ENCODE results near the gene CFL1. TPM values are rescaled to one million over a fixed set of nuclear protein-coding genes. Genes with fewer than 3 reads are reported as not detected.

CFL1 gene
- total RNA-seq, 5 donors from 2014 or later (not counting 1 experiment from before 2014, with no cell fraction given) = 584 to 761 (median 636) TPM

DNA sequence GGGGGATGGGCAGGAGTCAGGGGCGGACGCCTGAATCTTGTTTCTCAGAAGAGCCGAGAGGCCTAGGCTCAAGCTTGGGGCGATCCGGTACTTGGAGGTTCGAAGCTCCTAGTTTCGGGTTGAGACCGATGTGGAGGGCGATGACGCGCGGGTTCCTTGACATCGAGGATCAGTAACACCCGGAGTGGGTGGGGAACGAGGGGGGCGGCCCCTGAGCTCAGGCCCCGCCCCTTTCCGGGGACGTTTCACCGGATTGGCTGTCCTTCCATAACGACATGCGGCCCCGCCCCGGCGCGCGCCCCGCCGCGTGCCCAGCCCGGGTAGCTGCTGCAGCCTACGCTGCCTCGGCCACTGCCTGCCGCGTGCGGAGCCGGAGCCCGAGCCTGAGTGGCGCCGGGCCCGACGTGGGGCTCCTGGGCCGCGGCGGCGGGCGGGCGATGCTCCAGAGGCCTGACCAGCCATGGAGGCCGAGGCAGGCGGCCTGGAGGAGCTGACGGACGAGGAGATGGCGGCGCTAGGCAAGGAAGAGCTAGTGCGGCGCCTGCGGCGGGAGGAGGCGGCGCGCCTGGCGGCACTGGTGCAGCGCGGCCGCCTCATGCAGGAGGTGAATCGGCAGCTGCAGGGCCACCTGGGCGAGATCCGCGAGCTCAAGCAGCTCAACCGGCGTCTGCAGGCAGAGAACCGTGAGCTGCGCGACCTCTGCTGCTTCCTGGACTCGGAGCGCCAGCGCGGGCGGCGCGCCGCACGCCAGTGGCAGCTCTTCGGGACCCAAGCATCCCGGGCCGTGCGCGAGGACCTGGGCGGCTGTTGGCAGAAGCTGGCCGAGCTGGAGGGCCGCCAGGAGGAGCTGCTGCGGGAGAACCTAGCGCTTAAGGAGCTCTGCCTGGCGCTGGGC lies 32.6 kb upstream of the CFL1 start, which contains the start of gene CCDC85B:
CCDC85B (plus strand) TSS at position 350 of the 895 bp plus-strand sequence; CDS start at position 461, 111 bp downstream.
- ChIA-PET CTCF (interaction anchor here (0.5 to 9.7 kb wide), 16 partner anchors 7 to 275 kb away, joined by 3 to 167 read pairs (median 4); partner anchors contain the start of genes BANF1 (in 1 of the 2), C11orf68 (in 1 of the 2), CFL1 (in 1 of the 2) and FOSL1 (in 1 of the 2)), POLR2A (interaction anchor here (0.5 to 3.7 kb wide), 16 partner anchors 8 to 276 kb away, joined by 3 to 20 read pairs (median 4); partner anchors contain the start of genes BANF1 (in 1 of the 2), EIF1AD (in 1 of the 2), FOSL1 (in 1 of the 2) and MUS81 (in 1 of the 2))
- Histone ChIP-seq H3K27me3 (replicated peaks in 1 of 2; ENCODE audit: control insufficient read depth in 2 of 2, extremely low read depth in 1 of 2, insufficient read depth in 2 of 2, low read length in 1 of 2) (no peaks in the 10 kb centered on the region), H3K36me3 (ENCODE audit: control insufficient read depth in 2 of 2, extremely low read depth in 1 of 2, insufficient read depth in 1 of 2, low read length in 1 of 2) (peaks cover 3 to 9% of the 10 kb centered on the region in 2 donors), H3K9me3 (no peaks in the 10 kb centered on the region), H3K4me1 (ENCODE audit: control insufficient read depth in 1 of 2, extremely low read depth in 1 of 2, insufficient read depth in 2 of 2, low read length in 2 of 2) (peaks cover 30 to 67% of the 10 kb centered on the region in 2 experiments), H3K4me3 (ENCODE audit: control insufficient read depth in 1 of 2, extremely low read depth in 1 of 2, low read length in 1 of 2) (peak within 1 kb of the TSS; percentile 77 to 83), H3K27ac (ENCODE audit: low read length) (peak within 1 kb of the TSS; percentile 91)
- DNase-seq (peak; percentile 92 to 99 (median 97)), ATAC-seq (replicated peaks in 1 of 4) (peak; percentile 74 to 80 (median 74))
- Mint-ChIP-seq H3K36me3 (no peaks in the 10 kb centered on the region), H3K9me3 (no peaks in the 10 kb centered on the region), H3K27me3 (no peaks in the 10 kb centered on the region), H3K27ac (peak within 1 kb of the TSS; percentile 93 to 99), H3K4me3 (peak within 1 kb of the TSS; percentile 85 to 94 (median 92)), H3K4me1 (peaks cover 66 to 72% (median 69%) of the 10 kb centered on the region in 3 donors)
- WGBS (ENCODE audit: insufficient coverage) = under 1% methylated on average over 94 of the region's 94 CpGs

DNA sequence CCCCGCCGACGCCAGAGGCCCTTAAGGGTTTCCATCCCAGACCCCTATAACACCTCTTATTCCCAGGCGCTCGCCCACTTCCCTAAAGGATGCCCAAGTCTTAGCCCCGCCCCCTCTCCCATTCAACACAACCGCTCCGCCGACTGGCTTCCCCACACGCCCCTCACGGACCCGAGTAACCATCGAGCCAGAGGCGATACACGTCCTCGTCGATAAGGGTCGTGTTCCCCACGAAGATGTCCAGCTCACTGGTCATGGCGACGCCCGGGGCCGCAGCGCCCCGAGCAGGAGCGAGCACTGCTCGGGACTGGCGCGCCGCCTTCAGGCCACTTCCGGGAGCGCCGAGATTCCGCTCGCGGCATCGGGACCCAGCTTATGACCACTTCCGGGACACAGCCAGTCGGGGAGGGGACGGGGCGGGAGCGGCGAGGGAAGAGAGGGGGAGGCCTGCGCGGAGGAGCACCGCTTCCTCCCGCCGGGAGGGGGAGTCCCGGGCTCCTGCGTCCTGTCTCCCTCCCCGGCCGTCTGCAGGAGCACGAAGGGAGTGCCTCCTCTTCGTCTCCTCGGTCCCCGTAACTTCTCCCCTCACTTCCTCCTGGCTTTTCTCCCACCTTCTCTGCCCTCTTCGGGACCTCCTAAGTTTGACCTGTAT lies 30.3 kb upstream of the CFL1 start, which contains the start of gene FIBP:
FIBP (minus strand) TSS at position 309 of the 652 bp plus-strand sequence; CDS start at position 256, 53 bp downstream.
- under 1% methylated on average over 37 of the region's 57 CpGs for WGBS (ENCODE audit: insufficient coverage)
- Mint-ChIP-seq H3K36me3 (peaks cover 4% of the 10 kb centered on the region), H3K4me1 (peaks cover 67 to 75% (median 70%) of the 10 kb centered on the region in 3 donors), H3K4me3 (peak within 1 kb of the TSS; percentile 85 to 94 (median 92)), H3K9me3 (no peaks in the 10 kb centered on the region), H3K27ac (peak within 1 kb of the TSS; percentile 93 to 99), H3K27me3 (no peaks in the 10 kb centered on the region)
- H3K4me3 ChIP-seq (ENCODE audit: control insufficient read depth in 1 of 2, extremely low read depth in 1 of 2, low read length in 1 of 2) = peak within 1 kb of the TSS; percentile 78 to 92
- peak within 1 kb of the TSS; percentile 91 for H3K27ac ChIP-seq (ENCODE audit: low read length)
- ChIA-PET POLR2A (interaction anchor here (0.6 to 3.7 kb wide), 10 partner anchors 13 to 1662 kb away, joined by 3 to 20 read pairs (median 4); partner anchors contain the start of genes MUS81 (in 2 of the 2), NUDT22 (in 1 of the 2), SCYL1 (in 1 of the 2) and TRPT1 (in 1 of the 2)), CTCF (interaction anchor here (0.6 to 9.7 kb wide), 29 partner anchors 11 to 973 kb away, joined by 3 to 167 read pairs (median 4); partner anchors contain the start of genes BANF1 (in 1 of the 2), CFL1 (in 1 of the 2), EIF1AD (in 1 of the 2) and FOSL1 (in 1 of the 2))
- H3K9me3 ChIP-seq = no peaks in the 10 kb centered on the region
- peaks cover 11 to 31% of the 10 kb centered on the region in 2 donors for H3K36me3 ChIP-seq (ENCODE audit: control insufficient read depth in 2 of 2, extremely low read depth in 1 of 2, insufficient read depth in 1 of 2, low read length in 1 of 2)
- H3K27me3 ChIP-seq (replicated peaks in 1 of 2; ENCODE audit: control insufficient read depth in 2 of 2, extremely low read depth in 1 of 2, insufficient read depth in 2 of 2, low read length in 1 of 2) = no peaks in the 10 kb centered on the region
- peaks cover 23 to 65% of the 10 kb centered on the region in 2 experiments for H3K4me1 ChIP-seq (ENCODE audit: control insufficient read depth in 1 of 2, extremely low read depth in 1 of 2, insufficient read depth in 2 of 2, low read length in 2 of 2)
- DNase-seq = peak; percentile 89 to 96 (median 94)
- ATAC-seq (replicated peaks in 1 of 4) = peak; percentile 66 to 68 (median 67)

DNA sequence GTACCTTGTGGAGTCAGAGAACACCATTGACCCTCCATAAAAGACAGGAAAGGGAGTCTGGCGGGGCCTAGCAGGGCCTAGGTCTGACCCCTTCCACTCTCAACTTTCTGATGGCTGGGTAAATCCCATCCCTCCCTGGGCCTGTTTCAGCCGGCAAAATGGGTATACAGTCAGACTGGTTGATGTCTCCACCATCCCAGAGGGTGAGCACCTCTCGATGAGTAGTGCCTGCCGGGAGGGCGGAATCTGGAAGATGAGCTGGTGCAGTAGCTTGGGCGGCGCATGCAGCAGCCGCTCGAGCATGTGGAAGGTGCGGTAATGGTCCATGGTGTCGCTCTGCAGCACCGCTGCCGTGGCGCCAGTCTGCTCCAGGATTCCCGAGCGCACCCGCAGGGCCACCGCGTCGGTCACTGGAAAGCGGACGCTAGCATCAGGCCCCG lies 29.8 kb upstream of the CFL1 start:
- DNase-seq = no peak
- no peaks in the 10 kb centered on the region for H3K9me3 ChIP-seq
- Mint-ChIP-seq H3K4me1 (peaks cover 62 to 70% (median 64%) of the 10 kb centered on the region in 3 donors), H3K27ac (peak overlapping the region; percentile 93 to 99), H3K9me3 (no peaks in the 10 kb centered on the region), H3K36me3 (peaks cover 4% of the 10 kb centered on the region), H3K27me3 (no peaks in the 10 kb centered on the region), H3K4me3 (peak overlapping the region; percentile 85 to 94 (median 92))
- peak overlapping the region; percentile 91 for H3K27ac ChIP-seq (ENCODE audit: low read length)
- ChIA-PET POLR2A (interaction anchor here (0.6 to 0.7 kb wide), 10 partner anchors 9 to 1662 kb away, joined by 3 to 6 read pairs (median 4); partner anchors contain the start of genes MUS81 (in 1 of the 2), NUDT22 (in 1 of the 2), SCYL1 (in 1 of the 2) and TRPT1 (in 1 of the 2)), CTCF (interaction anchor here (0.6 to 9.7 kb wide), 26 partner anchors 11 to 273 kb away, joined by 3 to 167 read pairs (median 4); partner anchors contain the start of genes BANF1 (in 1 of the 2), CFL1 (in 1 of the 2), EIF1AD (in 1 of the 2) and FOSL1 (in 1 of the 2))
- H3K4me3 ChIP-seq (ENCODE audit: control insufficient read depth in 1 of 2, extremely low read depth in 1 of 2, low read length in 1 of 2) = peak overlapping the region; percentile 78 to 92
- peaks cover 23 to 63% of the 10 kb centered on the region in 2 experiments for H3K4me1 ChIP-seq (ENCODE audit: control insufficient read depth in 1 of 2, extremely low read depth in 1 of 2, insufficient read depth in 2 of 2, low read length in 2 of 2)
- H3K27me3 ChIP-seq (replicated peaks in 1 of 2; ENCODE audit: control insufficient read depth in 2 of 2, extremely low read depth in 1 of 2, insufficient read depth in 2 of 2, low read length in 1 of 2) = no peaks in the 10 kb centered on the region
- no peak for ATAC-seq (replicated peaks in 1 of 4)
- peaks cover 12 to 36% of the 10 kb centered on the region in 2 donors for H3K36me3 ChIP-seq (ENCODE audit: control insufficient read depth in 2 of 2, extremely low read depth in 1 of 2, insufficient read depth in 1 of 2, low read length in 1 of 2)
- WGBS (ENCODE audit: insufficient coverage) = 7% methylated on average over 19 of the region's 23 CpGs

DNA sequence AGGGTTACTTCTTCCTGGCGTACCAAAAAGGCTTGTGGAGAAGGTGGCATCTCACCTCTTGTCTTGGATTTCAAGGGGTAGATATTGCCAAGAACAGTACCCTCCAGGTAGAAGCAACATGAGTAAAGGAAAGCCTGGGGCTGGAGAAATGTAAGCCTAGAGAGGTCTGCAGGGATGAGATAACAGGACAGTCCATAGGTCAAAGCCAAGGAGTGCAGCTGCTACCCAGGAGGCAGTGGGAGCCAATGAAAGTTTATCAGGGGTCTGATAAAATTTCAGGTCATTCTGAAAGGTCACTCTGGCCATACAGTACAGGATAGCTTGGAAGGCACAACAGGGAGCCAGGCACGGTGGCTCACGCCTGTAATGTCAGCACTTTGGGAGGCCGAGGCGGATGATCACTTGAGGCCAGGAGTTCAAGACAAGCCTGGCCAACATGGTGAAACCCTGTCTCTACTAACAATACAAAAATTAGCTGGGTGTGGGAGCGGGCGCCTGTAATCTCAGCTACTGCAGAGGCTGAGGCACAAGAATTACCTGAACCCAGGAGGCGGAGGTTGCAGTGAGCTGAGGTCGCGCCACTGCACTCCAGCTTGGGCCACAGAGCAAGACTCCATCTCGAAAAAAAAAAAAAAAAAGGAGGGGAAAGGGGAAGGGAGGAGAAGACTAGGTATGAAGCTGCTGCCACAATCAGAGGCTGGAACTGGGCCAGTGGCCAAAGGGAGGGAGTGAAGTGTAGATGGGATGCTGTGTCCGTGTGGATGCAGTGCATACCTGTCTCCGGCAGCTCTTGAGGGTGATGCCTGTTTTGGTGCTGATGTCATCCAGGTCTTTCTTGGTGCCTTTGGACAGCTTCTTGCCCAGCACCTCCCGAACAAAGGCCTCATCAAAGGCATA lies 29.1 kb upstream of the CFL1 start:
- Mint-ChIP-seq H3K4me3 (peak overlapping the region; percentile 85 to 94 (median 92)), H3K9me3 (no peaks in the 10 kb centered on the region), H3K27ac (peak overlapping the region; percentile 93 to 99), H3K36me3 (peaks cover 4% of the 10 kb centered on the region), H3K27me3 (no peaks in the 10 kb centered on the region), H3K4me1 (peaks cover 55 to 63% (median 59%) of the 10 kb centered on the region in 3 donors)
- peaks cover 18 to 43% of the 10 kb centered on the region in 2 donors for H3K36me3 ChIP-seq (ENCODE audit: control insufficient read depth in 2 of 2, extremely low read depth in 1 of 2, insufficient read depth in 1 of 2, low read length in 1 of 2)
- CTCF ChIA-PET = interaction anchor here (0.8 to 9.7 kb wide), 5 partner anchors 18 to 175 kb away, joined by 3 to 167 read pairs (median 3); partner anchors contain the start of genes CFL1 (in 1 of the 2), KAT5 (in 1 of the 2) and MUS81 (in 1 of the 2)
- ATAC-seq (replicated peaks in 1 of 4) = no peak
- POLR2A ChIA-PET = interaction anchor here (0.5 to 0.6 kb wide), 3 partner anchors 8 to 156 kb away, joined by 4 to 6 read pairs (median 4); no protein-coding TSS in a partner anchor
- H3K27ac ChIP-seq (ENCODE audit: low read length) = peak overlapping the region; percentile 91
- H3K4me1 ChIP-seq (ENCODE audit: control insufficient read depth in 1 of 2, extremely low read depth in 1 of 2, insufficient read depth in 2 of 2, low read length in 2 of 2) = peaks cover 18 to 57% of the 10 kb centered on the region in 2 experiments
- peak overlapping the region in 1 of 2 donors; percentile 92 for H3K4me3 ChIP-seq (ENCODE audit: control insufficient read depth in 1 of 2, extremely low read depth in 1 of 2, low read length in 1 of 2)
- WGBS (ENCODE audit: insufficient coverage) = 87% methylated on average over 12 of the region's 14 CpGs
- no peaks in the 10 kb centered on the region for H3K27me3 ChIP-seq (replicated peaks in 1 of 2; ENCODE audit: control insufficient read depth in 2 of 2, extremely low read depth in 1 of 2, insufficient read depth in 2 of 2, low read length in 1 of 2)
- H3K9me3 ChIP-seq = no peaks in the 10 kb centered on the region
- DNase-seq = no peak
